Tibial nerve (tissue), 3 donors: ENCODE results near the gene LMBR1.

Experiments used
- CTCF ChIP-seq, 5 experiments: fragments of 200-600 bp in 3 of 5; fragments of 450-650 bp in 2 of 5; sonication (generic) in 3 of 5; IDR thresholded peaks; one replicate each; pipeline ENCODE4 v1.5.1; 2016 to 2019; ENCODE audit warnings: antibody characterized with exemption in 5 of 5, mild to moderate bottlenecking in 3 of 5, moderate library complexity in 2 of 5
- POLR2A ChIP-seq, 2 donors: fragments of 450-650 bp; IDR thresholded peaks; one replicate each; pipeline ENCODE4 v1.6.1; 2017; ENCODE audit warnings: antibody characterized with exemption in 2 of 2, mild to moderate bottlenecking in 2 of 2, moderate library complexity in 2 of 2

DNA sequence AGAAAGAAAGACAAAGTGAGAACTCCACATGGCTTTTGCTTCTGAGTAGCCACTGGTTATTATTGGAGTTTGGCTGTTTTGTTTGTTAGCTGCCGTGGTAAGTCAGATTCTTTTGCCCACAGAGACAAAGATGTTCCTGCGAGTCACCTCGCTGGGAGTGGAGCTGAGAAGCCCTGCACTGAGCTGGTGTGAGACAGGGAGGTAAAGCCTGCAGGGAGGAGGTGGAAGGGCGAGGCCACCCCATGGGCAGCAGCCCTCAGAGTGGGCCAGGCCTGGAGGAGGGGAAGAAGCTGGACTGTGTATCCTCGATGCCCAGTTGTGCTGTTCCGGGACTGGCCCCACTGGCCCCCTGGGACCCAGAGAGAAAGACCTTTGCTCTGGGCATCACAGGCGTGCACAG, 42.3 kb upstream of the LMBR1 start:
- no peak for TF ChIP-seq CTCF (IDR thresholded peaks at IDR 0.05)
- no peak for TF ChIP-seq POLR2A (IDR thresholded peaks at IDR 0.05)
